ENCODE measurements around the gene JPT1. TPM values are rescaled to one million over a fixed set of nuclear protein-coding genes. Genes with fewer than 3 reads are reported as not detected.

JPT1 gene, protein sequence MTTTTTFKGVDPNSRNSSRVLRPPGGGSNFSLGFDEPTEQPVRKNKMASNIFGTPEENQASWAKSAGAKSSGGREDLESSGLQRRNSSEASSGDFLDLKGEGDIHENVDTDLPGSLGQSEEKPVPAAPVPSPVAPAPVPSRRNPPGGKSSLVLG
- total RNA-seq (2022; extraction: Qiagen RNA extraction; ENCODE audit: low read depth): 675 to 933 TPM (median 796 TPM) in 5 replicates

DNA sequence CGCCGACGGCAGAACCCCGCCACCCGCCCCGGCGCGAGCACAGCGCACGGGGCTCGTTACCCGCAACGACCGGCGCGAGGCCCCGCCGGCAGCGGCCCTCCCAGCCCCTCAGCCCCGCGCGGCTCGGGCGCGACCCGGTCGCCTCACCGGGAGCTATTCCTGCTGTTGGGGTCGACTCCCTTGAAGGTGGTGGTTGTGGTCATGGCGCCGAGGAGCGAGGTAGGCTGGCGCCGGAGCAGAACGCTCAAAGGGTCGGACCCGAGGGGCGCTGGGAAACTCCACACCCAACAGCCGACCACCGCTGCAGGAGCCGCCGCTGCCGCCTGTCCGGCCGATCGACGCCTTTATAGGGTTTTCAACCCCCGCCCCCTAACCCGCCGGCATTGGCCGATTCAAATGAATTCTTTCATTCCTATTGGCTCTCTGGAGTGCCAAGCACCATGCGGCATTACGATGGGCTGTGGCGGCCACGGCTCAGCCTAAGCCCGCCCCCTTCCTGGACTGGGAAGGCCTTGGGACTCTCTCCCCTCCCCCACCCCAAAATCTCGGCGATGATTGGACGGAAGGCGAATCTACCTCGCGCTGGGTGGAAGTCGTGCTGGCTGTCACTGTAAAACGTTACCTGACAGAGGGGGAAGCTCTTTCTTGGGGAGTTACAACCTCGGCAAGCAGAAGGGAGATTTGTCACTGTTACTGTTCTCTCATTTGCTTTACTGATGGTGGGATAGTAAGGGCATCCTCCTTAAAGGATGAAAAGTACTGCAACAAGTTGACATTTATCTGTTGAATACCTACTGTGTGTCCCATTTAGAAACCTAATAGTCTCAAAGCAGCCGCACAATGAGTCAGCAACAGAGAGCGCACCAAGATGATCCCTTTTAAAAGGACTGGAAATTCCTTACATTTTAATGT, at the start of gene JPT1:
TSS of gene JPT1 (minus strand) at position 318 of the 912 bp plus-strand sequence. CDS start at position 203, 115 bp downstream.

GRCh38 chr17:75182569-75183436, 28.5 kb upstream of the JPT1 start, which contains the start of gene SUMO2:
Gene SUMO2, minus strand, starts transcription at chr17:75182959. Its CDS starts 125 bp downstream, at chr17:75182834.

GRCh38 chr17:75131278-75132017, 22.9 kb downstream of the JPT1 start, which contains the start of gene NT5C:
Gene NT5C, minus strand, starts transcription at chr17:75131742. Its CDS starts 35 bp downstream, at chr17:75131707.

DNA sequence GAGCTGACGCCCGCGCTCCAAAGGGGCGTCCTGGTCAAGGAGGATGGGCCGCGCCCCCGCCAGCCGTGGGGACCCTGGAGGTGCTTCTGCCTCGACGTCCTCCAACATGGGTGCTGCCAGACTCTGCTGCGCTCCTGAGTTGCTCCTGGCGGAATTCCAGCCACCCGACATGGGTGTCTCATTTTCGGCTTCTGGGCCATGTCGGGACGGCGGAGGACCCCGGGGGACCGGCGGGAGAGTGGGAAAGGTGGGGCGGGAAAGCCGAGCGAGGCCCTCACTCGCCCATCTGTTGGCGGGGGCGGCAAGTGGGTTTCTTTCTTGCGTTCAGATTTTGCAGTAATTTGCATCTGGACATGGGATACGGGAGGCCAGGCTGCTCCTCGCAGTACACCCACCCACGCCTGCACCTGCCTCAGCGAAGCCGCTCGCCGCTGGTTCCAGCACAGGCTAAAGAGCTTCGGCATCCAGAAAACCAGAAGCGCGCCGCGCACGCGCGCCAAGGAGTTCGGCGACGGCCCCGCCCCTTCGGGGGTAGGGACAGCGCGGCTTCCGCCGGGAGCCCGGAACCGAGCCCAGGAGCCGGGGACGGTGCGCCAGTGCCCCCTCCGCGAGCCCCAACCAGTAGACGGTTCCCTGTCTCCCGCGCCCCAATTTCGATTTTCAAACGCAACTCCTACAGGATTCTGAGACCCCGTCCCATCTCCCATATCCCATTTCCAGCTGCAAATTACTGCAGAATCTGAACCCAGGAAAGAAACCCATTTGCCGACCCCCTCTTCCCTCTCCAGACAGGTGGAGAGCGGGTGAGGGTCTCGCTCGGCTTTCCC, 44.7 kb downstream of the JPT1 start, which contains the start of gene ARMC7:
TSS of gene ARMC7 (plus strand) at position 563 of the 827 bp plus-strand sequence. CDS start 320 bp downstream, outside the sequence.

GRCh38 chr17:75087558-75088453, 66.5 kb downstream of the JPT1 start, which contains the start of gene SLC16A5:
Gene SLC16A5, plus strand, starts transcription at chr17:75087954. Its CDS starts 5,683 bp downstream, at chr17:75093637.

Other genes starting within 250 kb of the JPT1 start
- 0.08 to 0.18 TPM (median 0.12 TPM) in 4 of 5 replicates, not detected in the other for gene USH1G, start 231.3 kb downstream of the JPT1 start, total RNA-seq (2022; extraction: Qiagen RNA extraction; ENCODE audit: low read depth)
- 0.06 to 0.14 TPM in 2 of 5 replicates, not detected in the others for gene OTOP2, start 230.2 kb downstream of the JPT1 start, total RNA-seq (2022; extraction: Qiagen RNA extraction; ENCODE audit: low read depth)
- not detected in 5 replicates for gene OTOP3, start 218.6 kb downstream of the JPT1 start, total RNA-seq (2022; extraction: Qiagen RNA extraction; ENCODE audit: low read depth)
- 7.1 to 12.7 TPM (median 11.0 TPM) in 5 replicates for gene HID1, start 181.8 kb downstream of the JPT1 start, total RNA-seq (2022; extraction: Qiagen RNA extraction; ENCODE audit: low read depth)
- 41.1 to 73.3 TPM (median 64.5 TPM) in 5 replicates for gene CDR2L, start 166.9 kb downstream of the JPT1 start, total RNA-seq (2022; extraction: Qiagen RNA extraction; ENCODE audit: low read depth)
- gene MRPL58, start 141.8 kb downstream of the JPT1 start, total RNA-seq (2022; extraction: Qiagen RNA extraction; ENCODE audit: low read depth): 75.8 to 85.3 TPM (median 76.5 TPM) in 5 replicates
- 453 to 615 TPM (median 486 TPM) in 5 replicates for gene ATP5PD, start 107.5 kb downstream of the JPT1 start, total RNA-seq (2022; extraction: Qiagen RNA extraction; ENCODE audit: low read depth)
- gene KCTD2, start 107.3 kb downstream of the JPT1 start, total RNA-seq (2022; extraction: Qiagen RNA extraction; ENCODE audit: low read depth): 26.4 to 33.7 TPM (median 30.7 TPM) in 5 replicates
- 16.8 to 35.9 TPM (median 29.7 TPM) in 5 replicates for gene SLC16A5, start 66.6 kb downstream of the JPT1 start, total RNA-seq (2022; extraction: Qiagen RNA extraction; ENCODE audit: low read depth)
- gene ARMC7, start 44.5 kb downstream of the JPT1 start, total RNA-seq (2022; extraction: Qiagen RNA extraction; ENCODE audit: low read depth): 17.4 to 21.8 TPM (median 18.7 TPM) in 5 replicates
- gene NT5C, start 22.8 kb downstream of the JPT1 start, total RNA-seq (2022; extraction: Qiagen RNA extraction; ENCODE audit: low read depth): 82.9 to 136 TPM (median 131 TPM) in 5 replicates
- 296 to 622 TPM (median 397 TPM) in 5 replicates for gene SUMO2, start 28.4 kb upstream of the JPT1 start, total RNA-seq (2022; extraction: Qiagen RNA extraction; ENCODE audit: low read depth)
- 102 to 109 TPM (median 103 TPM) in 5 replicates for gene NUP85, start 51.2 kb upstream of the JPT1 start, total RNA-seq (2022; extraction: Qiagen RNA extraction; ENCODE audit: low read depth)
- gene GGA3, start 107.1 kb upstream of the JPT1 start, total RNA-seq (2022; extraction: Qiagen RNA extraction; ENCODE audit: low read depth): 25.1 to 35.6 TPM (median 29.2 TPM) in 5 replicates
- gene MRPS7, start 107.4 kb upstream of the JPT1 start, total RNA-seq (2022; extraction: Qiagen RNA extraction; ENCODE audit: low read depth): 143 to 181 TPM (median 173 TPM) in 5 replicates
- 31.3 to 40.8 TPM (median 37.9 TPM) in 5 replicates for gene MIF4GD, start 116.7 kb upstream of the JPT1 start, total RNA-seq (2022; extraction: Qiagen RNA extraction; ENCODE audit: low read depth)
- gene SLC25A19, start 134.9 kb upstream of the JPT1 start, total RNA-seq (2022; extraction: Qiagen RNA extraction; ENCODE audit: low read depth): 13.9 to 20.3 TPM (median 18.8 TPM) in 5 replicates